ENCODE data around the gene HIP1.
A peak's percentile ranks its signal among the peaks of the same experiment; 100 is the strongest.
"Not testable (repeated sequence)": the region's sequence is repeated elsewhere in the genome, so short reads cannot be mapped to it uniquely, and the experiment has no call there.

HIP1 gene

GRCh38 chr7:75738975-75739795 is 444 bp upstream of the HIP1 start:
- peak; percentile 100 for DNase-seq (ENCODE audit: low spot score)

DNA sequence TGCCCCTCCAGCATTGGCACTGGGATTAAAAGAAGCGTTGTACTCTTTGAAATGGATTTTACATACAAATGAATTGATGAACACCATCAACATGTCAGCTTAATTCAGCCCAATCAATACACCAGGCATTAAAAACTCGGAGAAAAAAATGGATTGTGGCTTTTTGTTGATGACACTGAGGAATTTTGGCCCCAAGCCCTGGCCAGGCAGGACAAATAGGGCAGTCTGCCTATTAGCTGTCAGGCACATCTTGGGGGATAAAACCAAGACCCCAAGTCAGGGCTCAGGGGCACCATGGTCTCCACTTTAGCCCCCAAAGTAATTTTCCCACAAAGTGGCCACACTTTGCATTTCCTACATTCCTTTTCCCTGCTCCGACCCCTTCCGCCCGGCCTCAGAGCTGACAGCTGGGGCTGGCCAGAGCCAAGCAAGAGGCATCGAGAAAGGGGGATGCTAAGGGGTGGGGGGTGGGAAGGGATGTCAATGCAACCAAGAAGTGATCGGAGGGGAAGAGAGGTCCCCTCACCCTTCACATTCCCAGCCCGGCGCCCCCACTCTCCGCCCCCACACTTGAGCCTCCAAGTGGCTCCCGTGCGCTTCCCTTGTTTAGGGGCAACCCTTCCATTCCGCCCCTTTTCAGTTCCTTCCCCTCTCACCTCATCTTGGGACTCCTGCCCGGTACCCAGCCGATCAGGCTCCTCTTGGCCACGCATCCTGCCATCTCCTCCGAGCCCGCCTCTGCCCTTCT is 711 bp downstream of the HIP1 start:
- no peak for DNase-seq (ENCODE audit: low spot score)

DNA sequence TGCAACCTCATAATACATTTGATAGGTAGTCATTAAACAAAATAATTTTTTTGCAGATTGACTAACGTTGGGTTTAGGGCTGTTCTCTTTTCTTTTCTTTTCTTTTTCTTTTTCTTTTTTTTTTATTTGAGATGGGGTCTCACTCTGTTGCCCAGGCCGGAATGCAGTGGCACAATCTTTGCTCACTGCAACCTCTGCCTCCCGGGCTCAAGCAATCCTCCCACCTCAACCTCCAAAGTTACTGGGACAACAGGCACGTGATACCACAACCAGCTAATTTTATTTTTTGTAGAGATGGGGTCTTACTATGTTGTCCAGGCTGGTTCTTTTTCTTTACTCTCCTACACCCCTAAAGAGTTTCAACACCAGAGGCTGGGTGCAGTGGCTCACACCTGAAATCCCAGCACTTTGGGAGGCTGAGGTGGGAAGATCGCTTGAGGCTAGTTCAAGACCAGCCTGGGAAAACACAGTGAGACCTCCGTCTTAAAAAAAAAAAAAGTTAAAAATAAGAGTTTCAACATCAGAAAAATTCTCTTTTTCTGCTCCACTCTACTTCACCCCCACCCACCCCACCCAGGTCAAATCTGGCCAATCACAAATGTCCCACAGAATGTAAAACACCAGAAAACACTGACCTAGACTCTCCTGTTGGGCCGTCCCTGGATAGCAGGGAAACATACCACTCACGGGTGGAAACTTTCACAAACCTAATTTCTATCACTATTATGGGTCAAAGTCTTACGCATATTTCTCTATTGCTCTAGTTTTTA is 3.0 kb downstream of the HIP1 start:
- DNase-seq (ENCODE audit: low spot score) = no peak

- no peak for DNase-seq (ENCODE audit: low spot score)
Observed at GRCh38 chr7:75734586-75735458, 3.9 kb downstream of the HIP1 start.

DNA sequence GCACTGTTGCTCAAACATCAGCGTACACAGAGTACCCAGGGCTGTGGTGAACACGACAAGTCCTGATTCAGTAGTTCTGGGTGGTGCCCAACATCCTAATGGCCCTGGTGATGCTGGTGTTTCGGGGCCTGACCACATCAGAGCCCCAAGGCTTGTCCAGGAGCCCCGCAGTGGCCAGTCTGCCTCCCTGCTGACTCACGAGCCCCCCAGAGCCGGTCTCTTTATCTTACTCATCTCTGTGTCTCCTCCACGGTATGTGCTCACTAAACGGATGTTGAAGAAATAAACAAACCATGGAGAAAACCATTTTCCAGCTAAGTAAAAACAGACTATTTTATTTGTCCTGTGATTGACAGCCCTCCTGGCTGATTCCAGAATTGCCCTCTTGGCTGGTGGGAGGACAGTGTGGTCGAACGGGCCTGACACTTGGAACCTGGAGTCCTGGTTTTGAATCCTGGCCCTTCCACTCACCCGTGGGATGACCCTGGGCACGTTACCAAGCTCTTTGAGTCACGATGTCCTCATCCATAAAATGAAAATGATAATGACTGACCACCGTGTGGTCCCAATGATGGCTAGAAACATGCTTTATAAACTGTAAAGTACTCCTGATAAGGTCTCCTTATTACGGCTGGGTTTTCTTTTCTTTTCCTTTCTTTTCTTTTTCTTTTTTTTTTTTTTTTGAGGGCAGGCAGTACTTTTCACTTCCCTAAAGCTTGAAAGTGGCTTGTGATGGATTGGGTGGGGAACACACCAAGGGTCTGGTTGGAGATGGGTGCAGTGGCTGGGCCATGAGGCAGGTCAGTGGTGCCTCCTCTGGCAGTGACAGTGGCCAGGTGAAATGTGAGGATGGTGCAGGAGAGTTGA is 5.7 kb downstream of the HIP1 start:
- DNase-seq (ENCODE audit: low spot score) = no peak

GRCh38 chr7:75732016-75732521 is 6.7 kb downstream of the HIP1 start:
- DNase-seq (ENCODE audit: low spot score) = no peak

DNA sequence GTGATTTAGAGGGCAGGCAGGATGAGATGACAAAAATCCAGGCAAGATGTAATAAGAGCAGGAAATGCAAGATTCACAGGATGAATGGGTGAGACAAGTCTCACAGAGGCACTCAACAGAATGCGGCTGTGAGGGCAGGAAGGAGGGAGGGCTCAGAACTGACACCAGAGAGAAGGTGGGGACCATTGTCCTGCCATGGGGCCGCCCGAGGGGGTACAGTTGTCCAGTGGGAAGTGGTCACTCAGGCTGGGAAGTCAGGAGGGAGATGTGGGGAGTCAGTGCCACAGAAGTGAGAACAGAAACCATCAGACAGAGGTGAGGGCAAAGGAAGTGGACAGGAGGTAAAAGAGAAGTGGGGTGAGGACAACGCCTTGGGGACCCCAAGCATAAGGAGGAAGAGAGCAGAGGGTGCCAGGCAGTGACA is 8.9 kb downstream of the HIP1 start:
- DNase-seq (ENCODE audit: low spot score) = no peak

- DNase-seq (ENCODE audit: low spot score) = no peak
Observed at GRCh38 chr7:75727881-75728593, 10.7 kb downstream of the HIP1 start.

DNA sequence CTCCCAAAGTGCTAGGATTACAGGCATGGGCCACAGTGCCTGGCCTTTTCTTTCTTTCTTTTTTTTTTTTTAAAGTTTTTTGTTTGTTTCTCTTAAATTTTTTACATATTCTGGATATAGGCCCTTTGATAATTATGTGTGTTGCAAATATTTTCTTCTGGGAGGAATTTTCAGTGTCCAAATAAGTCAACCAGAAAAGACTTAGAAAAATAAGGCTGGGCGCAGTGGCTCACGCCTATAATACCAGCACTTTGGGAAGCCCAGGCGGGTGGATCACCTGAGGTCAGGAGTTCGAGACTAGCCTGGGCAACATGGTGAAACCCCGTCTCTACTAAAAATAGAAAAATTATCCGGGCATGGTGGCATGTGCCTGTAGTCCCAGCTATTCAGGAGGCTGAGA is 11.4 kb downstream of the HIP1 start:
- DNase-seq (ENCODE audit: low spot score) = not testable (repeated sequence)

GRCh38 chr7:75725306-75725705 is 13.4 kb downstream of the HIP1 start:
- peak; percentile 32 for DNase-seq (ENCODE audit: low spot score)

DNA sequence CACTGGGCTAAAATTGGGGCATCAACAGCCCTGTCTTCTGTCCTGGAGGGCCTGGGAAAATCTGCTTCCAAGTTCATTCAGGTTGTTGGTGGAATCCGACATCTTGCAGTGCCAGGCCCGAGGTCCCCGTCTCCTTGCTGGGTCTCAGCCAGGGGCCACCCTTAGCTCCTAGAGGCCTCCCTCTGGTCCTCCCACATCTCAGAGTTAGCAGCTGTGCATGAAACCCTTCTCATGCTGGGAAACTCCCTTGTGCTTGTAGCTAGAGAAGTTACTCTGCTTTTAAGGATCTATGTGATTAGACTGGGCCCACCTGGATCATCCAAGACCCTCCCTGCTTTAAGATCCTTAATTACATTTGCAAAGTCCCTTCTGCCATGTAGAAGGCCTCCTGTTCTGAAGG is 15.3 kb downstream of the HIP1 start:
- no peak for DNase-seq (ENCODE audit: low spot score)

DNA sequence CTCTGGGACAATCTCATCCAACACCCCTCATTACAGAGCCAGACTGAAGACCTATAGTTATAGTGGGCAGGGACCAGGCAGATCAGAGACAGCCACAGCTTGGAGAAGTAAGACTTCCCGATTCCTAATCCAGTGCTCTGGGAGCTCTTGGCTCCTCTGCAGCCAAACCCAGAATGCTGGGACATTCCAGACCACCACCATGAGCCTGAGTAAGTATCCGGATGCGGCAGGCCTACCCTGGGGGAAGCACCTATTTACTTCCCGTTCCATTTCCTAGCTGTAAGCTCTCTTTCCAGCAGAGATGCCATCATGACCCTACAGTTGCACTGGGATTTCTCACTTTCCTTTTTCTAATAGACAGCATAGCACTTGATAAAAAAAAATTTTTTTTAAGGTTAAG is 16.4 kb downstream of the HIP1 start:
- no peak for DNase-seq (ENCODE audit: low spot score)

- DNase-seq (ENCODE audit: low spot score) = not testable (repeated sequence)
Observed at GRCh38 chr7:75721922-75722321, 16.8 kb downstream of the HIP1 start.

- DNase-seq (ENCODE audit: low spot score) = no peak
Observed at GRCh38 chr7:75721426-75721825, 17.3 kb downstream of the HIP1 start.

DNA sequence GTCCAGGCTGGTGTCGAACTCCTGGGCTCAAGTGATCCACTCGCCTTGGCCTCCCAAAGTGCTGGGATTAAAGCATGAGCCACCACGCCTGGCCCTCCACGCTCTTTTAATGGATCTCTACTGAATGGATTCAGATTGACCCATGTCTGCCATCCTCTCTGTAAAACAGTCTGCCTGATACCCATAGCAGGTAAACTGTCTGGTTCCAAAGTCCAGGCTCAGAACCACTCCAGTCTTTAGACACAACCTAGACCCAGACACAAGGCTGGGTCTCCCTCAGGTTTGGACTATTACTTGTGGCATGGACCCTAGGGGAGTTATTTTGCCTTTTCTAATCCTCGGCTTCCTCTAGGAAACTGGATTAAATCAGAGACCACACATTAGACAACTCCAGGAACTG is 19.1 kb downstream of the HIP1 start:
- no peak for DNase-seq (ENCODE audit: low spot score)

DNA sequence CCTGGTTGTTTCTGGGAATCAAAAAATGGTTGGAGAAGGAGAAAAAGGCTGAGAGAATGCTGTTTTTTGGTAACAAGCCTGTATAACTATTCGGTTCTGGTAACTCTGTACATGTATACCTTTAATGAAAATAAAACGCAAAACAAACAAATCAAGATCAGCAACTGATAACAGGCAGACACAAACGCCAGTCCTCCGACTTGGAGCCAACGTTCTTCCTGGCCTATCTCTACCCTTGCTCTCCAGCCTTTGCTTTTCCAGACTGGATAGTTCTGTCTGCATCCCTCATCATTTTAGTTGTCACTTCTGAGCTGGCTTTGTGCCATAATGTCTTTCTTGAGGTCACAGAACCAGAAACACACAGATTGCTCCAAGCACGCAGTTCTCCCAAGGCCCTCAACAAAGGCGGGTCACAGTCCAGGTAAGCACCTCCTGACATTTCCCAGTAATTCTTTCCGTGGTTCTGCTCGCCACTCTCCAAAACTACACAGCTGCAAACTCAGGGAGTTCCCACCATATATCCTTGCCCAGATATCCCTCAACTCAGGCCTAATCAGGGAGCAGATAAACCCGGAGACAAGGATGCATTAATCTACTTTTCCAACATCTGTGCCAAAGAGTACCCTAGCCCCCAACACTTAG is 20.2 kb downstream of the HIP1 start:
- no peak for DNase-seq (ENCODE audit: low spot score)

- not testable (repeated sequence) for DNase-seq (ENCODE audit: low spot score)
Observed at GRCh38 chr7:75717746-75718145, 21.0 kb downstream of the HIP1 start.

DNA sequence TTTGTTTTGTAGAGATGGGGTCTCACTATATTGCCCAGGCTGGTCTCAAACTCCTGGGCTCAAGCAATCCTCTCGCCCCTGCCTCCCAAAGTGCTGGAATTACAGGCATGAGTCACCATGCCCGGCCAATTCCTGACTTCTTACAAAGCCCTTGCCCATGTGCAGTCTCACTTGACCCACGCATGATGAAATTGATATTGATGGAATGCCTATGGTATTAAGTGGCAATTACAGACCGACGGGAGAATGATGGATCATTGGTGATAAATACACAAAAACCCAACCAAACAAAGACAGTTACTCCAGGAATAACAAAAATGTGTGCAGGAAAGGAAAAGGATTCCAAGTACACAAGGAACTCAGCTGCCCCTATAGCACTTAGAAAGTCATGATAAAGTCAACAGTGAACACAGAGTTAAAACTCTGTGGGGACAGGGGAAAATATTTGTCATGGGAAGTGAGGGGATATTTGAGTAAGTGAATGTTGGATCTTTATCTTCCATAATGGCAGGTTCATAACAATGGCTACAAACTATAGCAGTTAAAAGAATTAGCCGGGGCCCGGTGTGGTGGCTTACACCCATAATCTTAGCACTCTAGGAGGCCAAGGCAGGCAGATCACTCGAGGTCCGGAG is 21.6 kb downstream of the HIP1 start:
- DNase-seq (ENCODE audit: low spot score) = no peak

DNA sequence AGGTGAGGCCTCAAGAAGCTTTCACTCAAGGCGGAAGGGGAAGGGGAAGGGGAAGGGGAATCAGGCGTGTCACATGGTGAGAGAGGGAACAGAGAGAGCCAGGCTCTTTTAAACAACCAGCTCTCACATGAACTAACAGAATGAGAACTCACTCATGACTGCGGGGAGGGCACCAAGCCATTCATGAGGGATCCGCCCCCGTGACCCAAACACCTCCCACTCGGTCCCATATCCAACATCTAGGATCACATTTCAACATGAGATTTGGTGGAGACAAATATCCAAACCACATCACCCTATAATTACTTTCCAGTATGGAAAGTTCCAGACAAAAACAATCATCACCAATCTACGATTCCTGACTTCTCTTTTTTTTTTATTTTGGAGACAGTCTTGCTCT is 22.9 kb downstream of the HIP1 start:
- no peak for DNase-seq (ENCODE audit: low spot score)

All from germinal center (tissue), 1 donor.